GM19043 (cell line): ENCODE data around the gene POLR3G.

Experiments
- ATAC-seq: cut with Tn5 transposase; IDR thresholded peaks from one replicate; pipeline ENCODE4 v1.9.1; 2021; ENCODE audit warnings: low read depth; ENCODE audit not compliant: unreplicated experiment

The POLR3G gene

GRCh38 chr5:90549729-90550275 is 75.1 kb downstream of the POLR3G start:
- ATAC-seq = no peak

DNA sequence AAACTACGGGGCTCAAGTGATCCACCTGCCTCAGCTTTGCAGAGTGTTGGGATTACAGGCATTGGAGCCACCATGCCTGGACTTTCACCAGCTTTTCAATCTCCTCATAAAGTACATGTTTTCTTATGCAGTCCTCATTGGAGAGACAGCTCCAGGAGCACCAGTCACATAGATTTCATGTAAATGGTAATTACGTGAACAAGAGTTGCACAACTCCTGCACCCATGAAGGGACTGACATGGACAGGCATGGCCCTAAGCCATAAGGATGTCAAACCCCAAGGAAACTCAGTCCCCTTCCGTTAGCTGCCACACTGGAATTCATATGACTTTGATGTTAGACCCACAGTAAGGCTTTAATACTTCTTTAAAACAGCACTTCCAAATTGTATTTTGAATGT is 76.3 kb downstream of the POLR3G start:
- no peak for ATAC-seq

- ATAC-seq = no peak
These were observed 76.7 kb downstream of the POLR3G start for GRCh38 chr5:90551376-90551775.

DNA sequence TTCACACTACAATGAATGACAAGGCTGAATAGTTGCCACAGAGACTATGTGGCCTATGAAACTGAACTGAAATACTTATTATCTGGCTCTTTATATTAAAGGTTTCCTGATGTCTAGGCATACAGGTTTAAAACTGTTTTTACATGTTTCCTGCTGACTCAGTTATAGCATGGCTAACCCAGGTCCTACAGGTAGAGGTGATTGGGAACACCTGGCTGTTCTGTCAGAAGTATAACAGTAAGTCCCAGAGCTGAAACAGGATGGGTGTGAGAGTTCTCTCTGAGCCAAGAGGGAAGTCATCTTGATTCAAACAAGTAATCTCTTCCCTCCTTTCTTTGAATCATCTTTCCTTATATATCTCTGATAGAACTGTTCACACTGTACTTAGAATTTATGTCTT is 79.0 kb downstream of the POLR3G start:
- ATAC-seq = no peak

DNA sequence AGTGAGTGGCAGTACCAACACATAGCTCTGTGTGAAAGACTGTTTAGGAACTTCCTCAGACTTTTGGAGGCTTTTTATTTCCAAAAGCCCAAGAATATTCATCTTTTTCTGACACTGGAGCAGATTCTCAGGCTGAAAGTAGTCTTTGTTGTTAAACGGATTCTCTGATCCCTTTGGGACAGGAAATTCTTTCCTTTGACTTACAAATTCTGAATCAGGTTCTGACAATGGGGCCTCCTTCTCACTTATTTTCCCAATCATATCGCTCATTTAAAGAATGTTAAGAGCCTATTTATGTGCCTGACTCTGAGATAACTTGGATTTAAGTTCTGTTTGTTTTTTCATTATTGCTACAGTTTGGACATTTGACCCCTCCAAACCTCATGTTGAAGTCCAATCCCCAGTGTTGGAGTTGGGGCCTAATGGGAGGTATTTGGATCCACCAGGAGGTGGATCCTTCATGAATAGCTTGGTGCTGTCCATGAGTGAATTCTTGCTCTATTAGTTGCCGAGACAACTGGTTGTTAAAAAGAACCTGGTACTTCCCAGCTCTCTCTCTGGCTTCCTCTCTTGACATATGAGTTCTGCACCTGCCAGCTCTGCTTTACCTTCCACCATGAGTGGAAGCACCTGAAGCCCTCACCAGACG is 79.8 kb downstream of the POLR3G start:
- no peak for ATAC-seq

DNA sequence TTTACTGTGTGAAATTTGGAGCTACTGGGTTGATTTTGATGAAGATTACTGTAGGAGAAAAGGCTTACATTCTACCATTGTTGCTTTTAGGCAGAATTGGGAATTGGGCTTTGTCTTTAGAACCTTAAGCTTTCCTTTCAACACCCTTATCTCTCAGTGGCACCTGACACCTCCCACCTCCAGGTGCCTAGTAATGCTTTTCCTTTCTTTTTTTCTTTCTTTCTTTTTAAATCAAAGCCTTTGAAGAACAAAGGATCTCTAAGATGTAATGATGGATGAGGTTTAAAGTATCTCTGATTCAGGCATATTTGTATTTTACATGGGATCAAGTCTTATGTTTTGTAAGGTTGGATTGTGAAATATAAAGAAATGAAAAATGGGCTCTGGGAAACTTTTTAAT is 81.0 kb downstream of the POLR3G start:
- ATAC-seq = no peak

GRCh38 chr5:90557391-90557790 is 82.7 kb downstream of the POLR3G start:
- no peak for ATAC-seq

GRCh38 chr5:90557871-90558270 is 83.2 kb downstream of the POLR3G start:
- ATAC-seq = no peak

GRCh38 chr5:90558344-90559192 is 83.9 kb downstream of the POLR3G start, which contains the start of gene ADGRV1:
ADGRV1 (plus strand) TSS chr5:90558797; CDS start chr5:90558896, 99 bp downstream.
- ATAC-seq = no peak

DNA sequence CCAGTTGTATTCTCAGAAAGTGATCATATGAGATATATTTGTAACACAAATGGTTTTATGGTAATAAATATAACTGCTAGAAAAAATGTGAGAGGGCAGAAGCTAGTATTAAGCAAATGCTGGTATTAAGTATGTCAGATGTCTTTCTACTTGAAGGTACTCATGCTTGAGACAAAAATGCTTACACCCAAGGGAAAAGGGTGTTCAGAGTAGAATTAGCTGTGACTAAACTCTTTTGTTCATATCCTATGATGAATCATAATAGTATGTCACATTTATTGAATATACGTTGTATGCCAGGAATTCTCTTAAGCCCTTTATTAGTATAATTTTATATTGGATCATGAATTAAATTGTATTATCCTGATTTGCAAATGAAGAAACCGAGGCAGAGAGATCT is 86.1 kb downstream of the POLR3G start:
- ATAC-seq = no peak

GRCh38 chr5:90561766-90562165 is 87.1 kb downstream of the POLR3G start:
- ATAC-seq = no peak

DNA sequence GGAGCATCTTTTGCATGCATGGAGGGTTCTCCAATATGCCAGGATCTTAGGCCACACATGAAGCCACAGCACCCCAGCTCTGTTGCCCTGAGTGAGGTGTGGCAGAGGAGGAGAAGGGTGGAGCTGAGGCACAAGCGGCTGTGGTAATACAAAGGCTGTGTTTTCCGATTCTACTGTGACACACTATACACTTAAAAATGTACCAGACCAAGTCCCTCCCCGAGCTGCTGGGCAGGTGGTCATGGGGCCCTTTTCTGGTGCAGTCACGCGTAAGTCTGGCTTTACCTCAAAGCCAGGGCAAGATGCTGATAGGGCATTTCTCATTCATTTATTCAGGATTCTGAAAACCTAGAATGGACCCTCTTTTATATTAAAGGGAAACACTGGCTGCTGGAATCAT is 87.7 kb downstream of the POLR3G start:
- ATAC-seq = no peak

GRCh38 chr5:90563108-90563507 is 88.4 kb downstream of the POLR3G start:
- no peak for ATAC-seq
